ACC112 (cell line): Measurements from ENCODE around the gene DNAJB7.
A peak's percentile ranks its signal among the peaks of the same experiment; 100 is the strongest.
"Not testable (repeated sequence)": the region's sequence is repeated elsewhere in the genome, so short reads cannot be mapped to it uniquely, and the experiment has no call there.

Source experiments
- H2AFZ ChIP-seq: fragments of 200-600 bp; sonication (generic); one replicate; pipeline ENCODE4 v1.6.0; 2017; ENCODE audit warnings: antibody characterized with exemption, low read length; ENCODE audit not compliant: unreplicated experiment
- H3K27ac ChIP-seq: fragments of 200-600 bp; sonication (generic); 2 replicates; pipeline ENCODE4 v1.5.1; 2014; ENCODE audit warnings: low read depth, mild to moderate bottlenecking, antibody characterized with exemption, low read length, moderate library complexity
- H3K27me3 ChIP-seq: fragments of 200-600 bp; sonication (generic); 2 replicates; pipeline ENCODE4 v1.6.1; 2014; ENCODE audit warnings: mild to moderate bottlenecking, antibody characterized with exemption, low read length, moderate library complexity, mixed read lengths; ENCODE audit not compliant: insufficient read depth
- H3K36me3 ChIP-seq: fragments of 200-600 bp; sonication (generic); 2 replicates; pipeline ENCODE4 v1.6.1; 2016; ENCODE audit warnings: mild to moderate bottlenecking, antibody characterized with exemption, low read length, moderate library complexity, mixed read lengths; ENCODE audit not compliant: insufficient read depth
- H3K4me1 ChIP-seq: fragments of 200-600 bp; sonication (generic); one replicate; pipeline ENCODE4 v1.6.1; 2016; ENCODE audit warnings: low read length, mixed read lengths; ENCODE audit not compliant: insufficient read depth, unreplicated experiment, control insufficient read depth
- H3K4me3 ChIP-seq: fragments of 200-600 bp; sonication (generic); 2 replicates; pipeline ENCODE4 v1.5.1; 2014; ENCODE audit warnings: mild to moderate bottlenecking, low read depth, low read length
- H3K79me2 ChIP-seq: fragments of 200-600 bp; sonication (generic); one replicate; pipeline ENCODE4 v1.6.0; 2016; ENCODE audit warnings: low read length; ENCODE audit not compliant: control insufficient read depth, unreplicated experiment, insufficient read depth

Gene DNAJB7

DNA sequence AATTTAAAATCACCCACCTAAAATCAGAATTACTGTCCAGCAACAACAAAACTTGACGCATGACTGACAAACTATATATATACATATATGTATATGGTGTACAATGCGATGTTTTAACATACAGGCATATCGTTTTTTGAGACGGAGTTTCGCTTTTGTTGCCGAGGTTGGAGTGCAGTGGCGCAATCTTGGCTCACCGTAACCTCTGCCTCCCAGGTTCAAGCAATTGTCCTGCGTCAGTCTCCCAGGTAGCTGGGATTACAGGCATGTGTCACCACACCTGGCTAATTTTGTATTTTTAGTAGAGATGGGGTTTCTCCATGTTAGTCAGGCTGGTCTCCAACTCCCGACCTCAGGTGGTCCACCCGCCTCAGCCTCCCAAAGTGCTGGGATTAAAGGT lies 16.1 kb downstream of the DNAJB7 start:
- not testable (repeated sequence) for H3K27ac ChIP-seq, H3K4me3 ChIP-seq, H3K27me3 ChIP-seq, H3K4me1 ChIP-seq, H2AFZ ChIP-seq
- Histone ChIP-seq H3K79me2 (peaks cover 37% of the 10 kb centered on the region), H3K36me3 (peaks cover 17% of the 10 kb centered on the region)

DNA sequence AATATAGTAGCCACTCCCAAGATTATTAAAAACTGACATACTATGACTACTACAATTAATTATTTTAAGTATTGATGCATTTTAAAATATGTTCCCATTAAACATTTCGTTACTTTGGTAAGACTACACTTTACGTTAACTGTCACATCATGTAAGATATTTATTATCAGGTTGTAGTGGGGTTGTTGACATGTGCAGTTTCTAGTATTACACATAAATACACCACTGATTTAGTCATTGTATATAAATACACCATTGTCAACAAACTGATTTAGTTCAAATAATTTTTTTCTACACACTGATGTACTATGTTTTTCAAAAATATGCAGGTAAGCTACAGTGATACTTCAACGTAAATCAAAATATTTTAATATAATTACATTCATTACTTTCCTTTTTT lies 17.0 kb downstream of the DNAJB7 start:
- Histone ChIP-seq H3K36me3 (peaks cover 17% of the 10 kb centered on the region), H3K4me3 (no peak overlapping the region), H3K79me2 (peaks cover 28% of the 10 kb centered on the region), H3K27ac (no peak overlapping the region), H3K4me1 (peaks cover 7% of the 10 kb centered on the region), H2AFZ (no peak overlapping the region), H3K27me3 (no peaks in the 10 kb centered on the region)

DNA sequence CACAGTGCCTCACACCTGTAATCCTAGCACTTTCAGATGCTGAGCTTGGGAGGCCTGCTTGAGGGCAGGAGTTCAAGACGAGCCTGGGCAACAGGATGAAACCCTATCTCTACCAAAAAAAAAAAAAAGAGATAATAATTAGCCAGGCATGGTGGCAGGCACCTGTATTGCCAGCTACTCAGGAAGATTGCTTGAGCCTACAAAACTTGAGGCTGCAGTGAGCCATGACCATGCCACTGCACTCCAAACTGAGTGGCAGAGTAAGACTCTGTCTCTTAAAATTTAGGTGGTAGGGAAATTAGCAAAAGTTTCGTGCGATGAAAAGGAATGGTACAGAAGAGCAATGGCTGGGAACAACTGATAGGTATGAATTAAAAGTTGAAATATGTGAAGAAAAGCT lies 23.4 kb downstream of the DNAJB7 start:
- H3K79me2 ChIP-seq = peaks cover 28% of the 10 kb centered on the region
- no peak overlapping the region for H3K27ac ChIP-seq
- H3K36me3 ChIP-seq = peaks cover 7% of the 10 kb centered on the region
- peaks cover 7% of the 10 kb centered on the region for H3K4me1 ChIP-seq
- no peaks in the 10 kb centered on the region for H3K27me3 ChIP-seq
- H2AFZ ChIP-seq = no peak overlapping the region
- H3K4me3 ChIP-seq = no peak overlapping the region

DNA sequence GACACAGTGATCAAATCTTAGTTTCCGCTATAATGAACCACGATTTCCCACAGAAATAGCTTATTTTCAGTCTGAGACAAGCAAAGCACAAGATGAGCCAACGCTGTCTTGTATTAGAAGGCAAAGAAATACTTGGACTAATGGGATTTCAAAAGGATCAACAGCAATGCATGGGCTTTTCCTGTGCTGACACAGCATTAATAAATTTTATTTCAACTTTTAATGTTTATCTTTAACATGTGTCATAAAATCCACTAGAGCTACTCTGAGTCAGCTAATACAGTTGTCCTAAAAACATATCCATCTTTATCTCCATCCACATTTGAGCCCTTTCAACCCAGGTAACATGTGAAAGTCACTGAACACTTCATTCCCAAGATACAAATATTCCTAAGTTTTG lies 27.3 kb downstream of the DNAJB7 start:
- H3K4me1 ChIP-seq = no peaks in the 10 kb centered on the region
- H3K27me3 ChIP-seq = no peaks in the 10 kb centered on the region
- H3K27ac ChIP-seq = no peak overlapping the region
- no peak overlapping the region for H3K4me3 ChIP-seq
- H3K79me2 ChIP-seq = peaks cover 12% of the 10 kb centered on the region
- H3K36me3 ChIP-seq = peaks cover 14% of the 10 kb centered on the region
- H2AFZ ChIP-seq = no peak overlapping the region

DNA sequence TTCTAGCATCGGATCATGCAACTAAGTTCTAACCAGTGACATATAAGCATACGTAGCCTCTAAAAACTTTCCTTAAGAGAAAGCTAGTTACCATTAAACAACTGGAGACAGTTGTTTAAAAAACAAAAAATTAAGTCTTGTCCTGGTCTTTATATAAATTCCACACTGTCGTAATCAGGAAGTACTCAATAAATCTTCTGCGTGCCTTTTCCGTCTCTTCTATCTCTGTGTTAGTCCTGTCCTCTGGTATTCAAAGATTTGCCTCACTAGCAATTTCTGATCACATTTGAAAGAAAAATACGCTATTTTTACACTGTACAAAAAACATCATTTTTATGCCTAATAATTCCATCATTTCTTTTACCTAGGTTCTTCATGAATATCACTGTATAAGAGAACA lies 32.8 kb downstream of the DNAJB7 start:
- H2AFZ ChIP-seq = no peak overlapping the region
- peaks cover 16% of the 10 kb centered on the region for H3K36me3 ChIP-seq
- no peak overlapping the region for H3K27ac ChIP-seq
- H3K4me3 ChIP-seq = no peak overlapping the region
- no peaks in the 10 kb centered on the region for H3K4me1 ChIP-seq
- no peaks in the 10 kb centered on the region for H3K27me3 ChIP-seq
- H3K79me2 ChIP-seq = peaks cover 4% of the 10 kb centered on the region

DNA sequence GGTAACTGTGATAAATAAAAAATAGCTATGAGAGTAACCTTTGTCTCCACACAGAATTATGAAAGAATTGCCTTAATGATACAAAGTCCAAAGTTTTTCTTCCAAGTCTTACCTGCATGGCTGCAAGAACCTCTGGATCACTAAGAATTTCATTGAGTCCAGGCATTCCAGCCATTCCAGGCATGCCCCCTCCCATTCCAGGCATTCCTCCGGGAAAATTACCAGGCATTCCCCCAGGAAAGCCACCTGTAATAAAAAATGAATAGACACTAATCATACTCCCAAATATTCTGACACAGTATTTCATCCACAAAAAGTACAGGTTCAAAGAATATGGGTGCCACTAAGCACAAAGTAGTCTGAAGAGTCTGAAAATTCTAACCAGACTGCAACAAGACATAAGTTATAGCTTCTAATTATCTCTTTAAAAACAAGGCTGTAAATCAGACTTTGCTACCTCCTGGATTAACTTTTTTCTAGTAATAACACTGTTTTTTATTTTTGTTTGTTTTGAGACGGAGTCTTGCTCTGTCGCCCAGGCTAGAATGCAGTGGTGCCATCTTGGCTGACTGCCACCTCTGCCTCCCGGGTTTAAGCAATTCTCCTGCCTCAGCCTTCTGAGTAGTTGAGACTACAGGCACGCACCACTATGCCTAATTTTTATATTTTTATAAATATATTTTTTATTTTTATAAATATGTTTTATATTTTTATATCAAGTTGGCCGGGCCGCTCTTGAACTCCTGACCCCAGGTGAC lies 34.8 kb downstream of the DNAJB7 start:
- Histone ChIP-seq H3K4me1 (no peaks in the 10 kb centered on the region), H3K36me3 (peaks cover 16% of the 10 kb centered on the region), H3K79me2 (peaks cover 2% of the 10 kb centered on the region), H3K27me3 (no peaks in the 10 kb centered on the region), H3K4me3 (no peak overlapping the region), H3K27ac (no peak overlapping the region), H2AFZ (no peak overlapping the region)

DNA sequence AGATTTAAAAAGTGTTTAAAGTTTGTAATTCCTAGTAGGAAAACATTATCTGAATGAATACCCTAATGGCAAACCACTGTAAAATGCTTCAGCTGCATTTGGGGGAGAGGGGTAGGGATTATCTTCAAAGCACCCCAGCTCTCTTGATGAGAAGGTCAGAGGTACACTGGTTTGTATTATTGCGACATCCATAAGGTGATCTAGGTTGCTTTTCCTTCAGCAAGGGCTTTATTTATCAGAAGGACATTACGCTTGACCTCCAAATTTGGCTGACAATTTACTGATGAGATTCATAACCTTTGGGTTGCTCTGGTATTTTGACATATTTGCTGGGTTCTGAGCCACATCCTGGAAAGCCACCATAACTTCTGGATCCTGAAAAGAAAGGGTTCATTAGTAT lies 35.6 kb downstream of the DNAJB7 start:
- not testable (repeated sequence) for H3K79me2 ChIP-seq, H3K4me3 ChIP-seq, H2AFZ ChIP-seq, H3K27me3 ChIP-seq, H3K27ac ChIP-seq, H3K4me1 ChIP-seq
- H3K36me3 ChIP-seq = peaks cover 16% of the 10 kb centered on the region

DNA sequence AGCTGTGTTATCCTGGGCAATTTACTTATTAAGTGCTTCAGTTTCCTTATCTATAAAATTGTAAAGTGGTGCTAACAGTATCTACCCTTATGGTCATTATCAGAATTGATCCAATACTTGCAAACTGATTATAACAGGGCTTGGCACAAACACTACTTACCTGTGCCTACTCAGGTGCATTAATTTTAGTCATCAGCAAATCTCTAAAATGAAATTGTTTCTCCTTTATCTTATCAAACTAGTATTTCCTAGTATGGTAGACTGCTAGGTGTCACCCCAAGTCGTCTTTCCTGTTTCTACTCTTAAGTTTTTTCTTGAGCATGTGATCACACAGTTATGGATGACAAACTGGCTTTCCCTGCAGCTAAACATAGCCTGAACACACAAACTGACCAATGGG lies 38.5 kb downstream of the DNAJB7 start:
- H3K4me3 ChIP-seq = no peak overlapping the region
- no peak overlapping the region for H3K27ac ChIP-seq
- no peaks in the 10 kb centered on the region for H3K27me3 ChIP-seq
- peaks cover 7% of the 10 kb centered on the region for H3K79me2 ChIP-seq
- H2AFZ ChIP-seq = no peak overlapping the region
- H3K36me3 ChIP-seq = no peaks in the 10 kb centered on the region; the same call in 1 of the 2 replicates
- H3K4me1 ChIP-seq = peaks cover 5% of the 10 kb centered on the region

DNA sequence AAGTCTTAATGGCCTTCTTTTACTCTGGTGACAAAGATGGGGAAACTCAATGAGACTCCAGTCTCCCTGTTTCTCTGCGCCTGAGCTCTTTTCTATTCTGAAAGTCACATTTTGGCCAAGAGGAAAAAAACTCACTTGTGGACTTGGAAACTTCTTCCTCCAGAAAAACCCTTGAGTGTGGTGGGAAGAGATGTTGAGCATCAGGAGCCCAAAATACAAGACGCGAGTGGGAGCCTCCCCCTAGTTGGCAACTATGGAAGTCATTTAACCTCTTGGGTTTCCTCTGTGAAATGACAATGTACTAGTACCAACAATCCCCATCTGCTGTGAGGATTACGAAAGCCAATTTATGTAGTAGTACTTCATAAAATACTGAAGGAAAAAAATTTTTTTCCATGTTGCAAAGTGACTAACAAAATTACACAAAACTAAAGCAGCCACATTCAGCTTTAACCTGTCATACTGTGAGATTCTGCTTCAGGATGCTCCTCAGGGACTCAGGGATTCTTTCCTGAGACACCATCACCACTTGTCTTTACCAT lies 42.2 kb downstream of the DNAJB7 start:
- Histone ChIP-seq H3K27ac (peak overlapping the region; percentile 62), H2AFZ (peak overlapping the region; percentile 94), H3K36me3 (no peaks in the 10 kb centered on the region; the same call in 1 of the 2 replicates), H3K4me3 (peak overlapping the region; percentile 100), H3K27me3 (no peaks in the 10 kb centered on the region), H3K79me2 (peaks cover 34% of the 10 kb centered on the region), H3K4me1 (peaks cover 14% of the 10 kb centered on the region)

DNA sequence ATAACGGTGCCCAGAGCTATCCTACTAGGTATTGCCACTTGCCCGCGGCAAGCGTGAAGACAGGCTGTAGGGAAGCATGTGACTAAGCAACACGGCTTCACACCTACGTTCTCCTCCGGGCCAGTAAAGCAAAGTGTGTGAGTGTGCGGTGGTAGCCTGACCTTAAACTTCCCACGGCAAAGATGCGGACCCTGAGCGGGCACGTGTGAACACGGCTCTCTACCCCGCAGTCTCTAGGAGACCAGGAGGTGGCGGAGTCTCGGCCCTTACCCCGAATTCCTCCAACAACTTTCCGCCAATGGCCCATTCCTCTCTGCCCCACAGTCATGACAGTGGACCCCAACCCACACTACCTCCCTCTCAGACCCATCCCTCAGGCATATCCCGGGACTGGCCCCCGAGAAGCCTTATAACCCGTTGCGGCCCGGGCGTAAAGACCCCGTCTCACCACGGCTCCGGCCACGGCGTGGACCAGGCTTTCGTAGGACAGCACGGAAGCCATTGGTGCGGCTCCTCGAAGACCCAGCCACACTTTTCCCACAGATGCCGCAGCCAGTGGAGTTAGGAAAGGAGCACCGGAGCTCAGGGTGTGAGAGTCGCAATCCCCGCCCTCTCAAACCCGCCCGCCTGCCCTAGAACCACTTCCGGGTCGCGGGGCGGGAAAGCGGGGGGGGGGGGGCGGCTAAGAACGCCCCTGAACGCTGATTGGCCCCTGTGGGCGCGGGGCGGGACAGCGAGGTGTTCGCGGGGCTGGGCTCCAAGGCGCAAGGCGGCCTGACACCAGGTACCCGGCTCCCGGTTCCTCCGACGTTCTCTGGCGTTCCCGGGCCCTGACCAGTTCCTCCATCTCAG lies 42.9 kb downstream of the DNAJB7 start, which contains the start of gene SLC25A17:
TSS of gene SLC25A17 (minus strand) at position 600 of the 852 bp plus-strand sequence. CDS start at position 502, 98 bp downstream.
- Histone ChIP-seq H3K4me3 (peak within 1 kb of the TSS; percentile 100), H3K27ac (peak within 1 kb of the TSS; percentile 65), H3K36me3 (no peaks in the 10 kb centered on the region; the same call in 1 of the 2 replicates), H3K4me1 (peaks cover 14% of the 10 kb centered on the region), H3K79me2 (peaks cover 37% of the 10 kb centered on the region), H3K27me3 (no peaks in the 10 kb centered on the region), H2AFZ (peak within 1 kb of the TSS; percentile 94)
